IMR-90 (cell line): ENCODE results near the gene IQSEC1. TPM values are rescaled to one million over a fixed set of nuclear protein-coding genes. Genes with fewer than 3 reads are reported as not detected.

Experiments
- ATAC-seq: fragments of 200-7000 bp; cut with Tn5 transposase; 2 replicates; pipeline ENCODE4 v1.9.1; 2020; ENCODE audit warnings: low read depth, mild to moderate bottlenecking, moderate library complexity
- BruUV-seq: library from RNA; stranded (reverse); fragments of 400-500 nt; replicated peaks from 2 replicates; lab custom pipeline; 2021; lab: Mats Ljungman, UMichigan
- CTCF ChIA-PET: fragments of 300-600 bp; formaldehyde crosslinking; extraction: SDS; loops from one replicate; lab custom pipeline; 2021; ENCODE audit warnings: antibody characterized with exemption; lab: Yijun Ruan, JAX
- POLR2A ChIA-PET: fragments of 300-600 bp; sonication (Branson Sonifier 250); formaldehyde crosslinking; loops from one replicate; lab custom pipeline; 2022; ENCODE audit warnings: antibody characterized with exemption; ENCODE audit not compliant: unreplicated experiment; lab: Charles Lee
- DNase-seq: peaks from one replicate; pipeline ENCODE4 v3.0.0; 2013
- H2AFZ ChIP-seq: replicated peaks from 2 replicates; pipeline ENCODE3; 2013; ENCODE audit warnings: low read length, mild to moderate bottlenecking; ENCODE audit not compliant: poor library complexity
- H2AK5ac ChIP-seq: 2 replicates; pipeline ENCODE4 v1.6.1; 2013; ENCODE audit warnings: low read depth, low read length, inconsistent platforms
- H2AK9ac ChIP-seq: replicated peaks from 2 replicates; pipeline ENCODE3; 2013; ENCODE audit warnings: mild to moderate bottlenecking, low read depth, low read length, moderate library complexity; ENCODE audit not compliant: poor library complexity
- H2BK120ac ChIP-seq: 2 replicates; pipeline ENCODE4 v1.6.1; 2013; ENCODE audit warnings: low read depth, low read length, inconsistent platforms
- H2BK15ac ChIP-seq: 3 replicates; pipeline ENCODE4 v1.6.1; 2013; ENCODE audit warnings: low read depth, low read length, inconsistent platforms
- H2BK20ac ChIP-seq: 2 replicates; pipeline ENCODE4 v1.6.1; 2013; ENCODE audit warnings: low read depth, mild to moderate bottlenecking, inconsistent platforms, low read length, moderate library complexity
- H2BK5ac ChIP-seq: 2 replicates; pipeline ENCODE4 v1.6.1; 2013; ENCODE audit warnings: mild to moderate bottlenecking, low read depth, low read length, inconsistent platforms; ENCODE audit not compliant: poor library complexity, severe bottlenecking
- H3K14ac ChIP-seq: replicated peaks from 2 replicates; pipeline ENCODE4 v1.6.1; 2013; ENCODE audit warnings: low read depth, low read length, inconsistent platforms
- H3K18ac ChIP-seq: 2 replicates; pipeline ENCODE4 v1.6.1; 2013; ENCODE audit warnings: low read depth, low read length, control low read depth
- H3K23ac ChIP-seq: 2 replicates; pipeline ENCODE4 v1.6.1; 2013; ENCODE audit warnings: low read depth, low read length, inconsistent platforms
- H3K27ac ChIP-seq: 2 replicates; pipeline ENCODE4 v1.5.1; 2013; ENCODE audit warnings: mild to moderate bottlenecking, control low read depth, low read length; ENCODE audit not compliant: insufficient read depth
- H3K27me3 ChIP-seq: 2 replicates; pipeline ENCODE4 v1.6.1; 2013; ENCODE audit warnings: low read length; ENCODE audit not compliant: control insufficient read depth, insufficient read depth
- H3K36me3 ChIP-seq: 2 replicates; pipeline ENCODE4 v1.6.1; 2013; ENCODE audit warnings: low read length, mixed read lengths; ENCODE audit not compliant: control insufficient read depth, insufficient read depth
- H3K4ac ChIP-seq: 2 replicates; pipeline ENCODE4 v1.6.1; 2013; ENCODE audit warnings: low read depth, low read length, inconsistent platforms
- H3K4me1 ChIP-seq: 2 replicates; pipeline ENCODE4 v1.6.1; 2013; ENCODE audit warnings: low read length, mixed read lengths; ENCODE audit not compliant: control insufficient read depth, insufficient read depth
- H3K4me2 ChIP-seq: 2 replicates; pipeline ENCODE4 v1.6.1; 2013; ENCODE audit warnings: low read depth, mild to moderate bottlenecking, control low read depth, low read length, moderate library complexity
- H3K4me3 ChIP-seq: 2 replicates; pipeline ENCODE4 v1.5.1; 2013; ENCODE audit warnings: low read depth, mild to moderate bottlenecking, control low read depth, low read length, moderate library complexity; ENCODE audit not compliant: insufficient read depth
- H3K56ac ChIP-seq: 2 replicates; pipeline ENCODE4 v1.6.1; 2013; ENCODE audit warnings: low read length, inconsistent platforms; ENCODE audit not compliant: insufficient read depth; ENCODE audit errors: extremely low read depth
- H3K79me1 ChIP-seq, 2 experiments: 2 replicates each; pipeline ENCODE4 v1.6.1; 2013; ENCODE audit warnings: low read length in 2 of 2, inconsistent platforms in 1 of 2, low read depth in 1 of 2
- H3K9ac ChIP-seq: 2 replicates; pipeline ENCODE4 v1.6.1; 2013; ENCODE audit warnings: low read depth, low read length, control low read depth
- H3K9me1 ChIP-seq: 2 replicates; pipeline ENCODE4 v1.6.1; 2013; ENCODE audit warnings: low read length, inconsistent platforms; ENCODE audit not compliant: insufficient read depth
- H3K9me3 ChIP-seq: 2 replicates; pipeline ENCODE4 v1.6.1; 2013; ENCODE audit warnings: low read length; ENCODE audit not compliant: control insufficient read depth, insufficient read depth
- H4K20me1 ChIP-seq: 2 replicates; pipeline ENCODE4 v1.6.1; 2013; ENCODE audit warnings: low read length, inconsistent platforms; ENCODE audit not compliant: insufficient read depth
- H4K5ac ChIP-seq: 2 replicates; pipeline ENCODE4 v1.6.1; 2013; ENCODE audit warnings: mild to moderate bottlenecking, low read depth, low read length, control low read depth
- H4K8ac ChIP-seq, 2 experiments: 2 replicates each; pipeline ENCODE4 v1.6.1; 2013; ENCODE audit warnings: low read depth in 2 of 2, low read length in 2 of 2, control low read depth in 1 of 2, inconsistent platforms in 1 of 2
- H4K91ac ChIP-seq: 2 replicates; pipeline ENCODE4 v1.6.1; 2013; ENCODE audit warnings: low read depth, low read length, inconsistent platforms; ENCODE audit not compliant: insufficient read depth
- CEBPB ChIP-seq: IDR thresholded peaks from 2 replicates; pipeline ENCODE4 v1.6.1; 2012; ENCODE audit warnings: low read depth, low read length, improper control_type of control experiment
- CHD1 ChIP-seq: IDR thresholded peaks from 2 replicates; pipeline ENCODE4 v1.6.1; 2012; ENCODE audit warnings: low read depth, low read length, improper control_type of control experiment
- MAZ ChIP-seq: IDR thresholded peaks from 2 replicates; pipeline ENCODE4 v1.6.1; 2012; ENCODE audit warnings: low read depth, mild to moderate bottlenecking, low read length, improper control_type of control experiment, moderate library complexity, borderline replicate concordance
- NFE2L2 ChIP-seq: fragments of 150-350 bp; IDR thresholded peaks from 2 replicates; pipeline ENCODE4 v1.6.1; 2016; ENCODE audit warnings: low read depth, mild to moderate bottlenecking, low read length
- POLR2A ChIP-seq: IDR thresholded peaks from 2 replicates; pipeline ENCODE4 v1.6.1; 2012; ENCODE audit warnings: mild to moderate bottlenecking, low read depth, low read length
- RAD21 ChIP-seq: IDR thresholded peaks from 2 replicates; pipeline ENCODE4 v1.6.1; 2012; ENCODE audit warnings: low read length, improper control_type of control experiment
- RCOR1 ChIP-seq: IDR thresholded peaks from 2 replicates; pipeline ENCODE4 v1.6.1; 2012; ENCODE audit warnings: mild to moderate bottlenecking, low read length, improper control_type of control experiment; ENCODE audit not compliant: insufficient replicate concordance
- SMC3 ChIP-seq: fragments of 150-350 bp; IDR thresholded peaks from 2 replicates; pipeline ENCODE4 v1.6.1; 2016; ENCODE audit warnings: low read depth, mild to moderate bottlenecking, antibody characterized with exemption, low read length, moderate library complexity
- whole genome bisulfite sequencing, 2 experiments: methylation state at CpG; one replicate each; pipeline versions ENCODE4 v1.1.5 to v1.1.7; 2013; ENCODE audit warnings: missing lambda C conversion rate in 2 of 2; ENCODE audit not compliant: insufficient read length in 1 of 2; ENCODE audit errors: extremely low coverage in 2 of 2; 5-methylcytosine and 5-hydroxymethylcytosine counted together
- dilution Hi-C: fragments of 300-500 bp; cut with HindIII; formaldehyde crosslinking; loops from one replicate; pipeline ENCODE4 v1.14.3; 2018; ENCODE audit warnings: low sequenced_read_pairs; ENCODE audit not compliant: unreplicated experiment
- in situ Hi-C: fragments of 300-500 bp; cut with MboI; formaldehyde crosslinking; loops from 3 replicates; pipeline ENCODE4 v1.14.3; 2019; ENCODE audit warnings: low sequenced_read_pairs, inconsistent platforms, mixed read lengths
- intact Hi-C: fragments of 100-400 bp; cut with micrococcal nuclease; formaldehyde crosslinking; loops from 2 replicates; pipeline ENCODE4 v1.10.0; 2022
- polyA plus RNA-seq, 3 experiments: library from polyadenylated mRNA; depleted of rRNA; stranded (reverse); fragments of >200 nt; gene quantifications; 2 replicates each; pipeline ENCODE4 v1.2.3, GENCODE V29; 2012; ENCODE audit warnings: low replicate concordance in 1 of 3
- total RNA-seq: library from RNA; depleted of rRNA; stranded (reverse); fragments of >200 nt; gene quantifications from 2 replicates; pipeline ENCODE4 v1.2.3, GENCODE V29; 2012
- TF ChIP-seq, protein P1 (sequence below): conservative IDR thresholded peaks from 2 replicates; pipeline ENCODE4 v1.5.1; 2012; ENCODE audit warnings: mild to moderate bottlenecking, low read depth, low read length, improper control_type of control experiment
- TF ChIP-seq, protein P2 (sequence below): fragments of 150-350 bp; IDR thresholded peaks from 2 replicates; pipeline ENCODE4 v1.6.1; 2016; ENCODE audit warnings: low read depth, mild to moderate bottlenecking, low read length, moderate library complexity, borderline replicate concordance

The IQSEC1 gene
- total and polyA plus RNA-seq, 2 of the 4 experiments (the other 2 are of a cell fraction): 5.9 to 11.9 TPM

DNA sequence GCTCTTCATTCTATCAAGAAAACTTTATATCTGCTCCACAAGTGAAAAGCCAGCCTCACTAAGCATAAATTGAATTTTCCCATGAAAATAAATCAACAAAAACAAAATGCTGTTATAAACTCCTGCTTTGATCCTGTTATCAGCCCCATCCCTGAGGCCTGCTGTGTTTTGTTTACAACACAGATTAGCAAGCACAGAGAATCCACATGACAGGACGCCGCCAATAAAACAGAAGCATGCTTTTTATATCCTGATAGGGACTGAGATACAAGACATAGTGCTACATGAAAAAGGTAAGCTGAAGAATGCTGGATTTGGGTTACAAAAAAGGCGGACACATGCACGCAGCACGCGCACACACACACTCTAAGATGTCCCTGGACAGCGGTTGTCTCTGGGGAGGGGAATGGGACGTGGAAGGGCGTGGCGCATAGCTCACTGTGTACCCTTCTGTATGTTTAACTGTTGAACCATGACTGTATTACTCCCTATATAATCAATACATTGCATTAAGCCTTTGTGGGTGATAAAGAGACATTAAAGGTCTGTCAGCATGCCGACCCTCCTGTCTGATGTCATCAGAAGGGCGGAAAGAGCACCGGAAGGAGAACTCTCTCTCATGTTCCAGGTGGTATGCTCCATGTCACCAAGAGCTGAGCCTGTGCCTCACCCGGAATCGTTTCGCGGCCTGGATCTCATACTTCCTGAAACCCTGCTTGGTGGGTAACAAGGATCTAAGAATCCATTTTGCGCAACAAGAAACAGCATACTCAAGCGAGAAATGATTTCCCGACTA is 93.9 kb downstream of the IQSEC1 start:
- Histone ChIP-seq H3K14ac (no peak overlapping the region), H4K20me1 (peaks cover 5% of the 10 kb centered on the region), H3K9me3 (no peaks in the 10 kb centered on the region), H2AK5ac (no peak overlapping the region), H3K23ac (no peak overlapping the region), H3K9me1 (no peaks in the 10 kb centered on the region; the same call in 1 of the 2 replicates), H3K4ac (no peak overlapping the region), H3K79me1 (no peaks in the 10 kb centered on the region; a peak in 2 of 4 replicates), H3K4me2 (no peak overlapping the region), H4K5ac (no peak overlapping the region), H3K9ac (no peak overlapping the region), H2BK120ac (no peak overlapping the region), H2AK9ac (peak overlapping the region; percentile 46), H3K56ac (no peak overlapping the region), H2BK20ac (no peak overlapping the region), H4K91ac (no peak overlapping the region), H2AFZ (no peak overlapping the region), H3K27ac (no peak overlapping the region), H2BK15ac (no peak overlapping the region), H3K4me3 (no peak overlapping the region), H3K4me1 (no peaks in the 10 kb centered on the region), H3K18ac (no peak overlapping the region), H2BK5ac (no peak overlapping the region), H3K36me3 (no peaks in the 10 kb centered on the region), H3K27me3 (no peaks in the 10 kb centered on the region; the same call in 1 of the 2 replicates), H4K8ac (no peak overlapping the region)
- no TSS peak for BruUV-seq
- in situ Hi-C loops (no loop called here), dilution Hi-C loops (no loop called here), intact Hi-C loops (no loop called here)
- no peak for DNase-seq
- 90% methylated on average over 2 of the region's 20 CpGs; no CpG with 5 or more reads in 1 of the 2 experiments for WGBS, 2 experiments
- ATAC-seq: no peak
- no peak for TF ChIP-seq SMC3
- TF ChIP-seq RCOR1: no peak
- TF ChIP-seq, protein P1, sequence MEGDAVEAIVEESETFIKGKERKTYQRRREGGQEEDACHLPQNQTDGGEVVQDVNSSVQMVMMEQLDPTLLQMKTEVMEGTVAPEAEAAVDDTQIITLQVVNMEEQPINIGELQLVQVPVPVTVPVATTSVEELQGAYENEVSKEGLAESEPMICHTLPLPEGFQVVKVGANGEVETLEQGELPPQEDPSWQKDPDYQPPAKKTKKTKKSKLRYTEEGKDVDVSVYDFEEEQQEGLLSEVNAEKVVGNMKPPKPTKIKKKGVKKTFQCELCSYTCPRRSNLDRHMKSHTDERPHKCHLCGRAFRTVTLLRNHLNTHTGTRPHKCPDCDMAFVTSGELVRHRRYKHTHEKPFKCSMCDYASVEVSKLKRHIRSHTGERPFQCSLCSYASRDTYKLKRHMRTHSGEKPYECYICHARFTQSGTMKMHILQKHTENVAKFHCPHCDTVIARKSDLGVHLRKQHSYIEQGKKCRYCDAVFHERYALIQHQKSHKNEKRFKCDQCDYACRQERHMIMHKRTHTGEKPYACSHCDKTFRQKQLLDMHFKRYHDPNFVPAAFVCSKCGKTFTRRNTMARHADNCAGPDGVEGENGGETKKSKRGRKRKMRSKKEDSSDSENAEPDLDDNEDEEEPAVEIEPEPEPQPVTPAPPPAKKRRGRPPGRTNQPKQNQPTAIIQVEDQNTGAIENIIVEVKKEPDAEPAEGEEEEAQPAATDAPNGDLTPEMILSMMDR: no peak
- TF ChIP-seq, protein P2, sequence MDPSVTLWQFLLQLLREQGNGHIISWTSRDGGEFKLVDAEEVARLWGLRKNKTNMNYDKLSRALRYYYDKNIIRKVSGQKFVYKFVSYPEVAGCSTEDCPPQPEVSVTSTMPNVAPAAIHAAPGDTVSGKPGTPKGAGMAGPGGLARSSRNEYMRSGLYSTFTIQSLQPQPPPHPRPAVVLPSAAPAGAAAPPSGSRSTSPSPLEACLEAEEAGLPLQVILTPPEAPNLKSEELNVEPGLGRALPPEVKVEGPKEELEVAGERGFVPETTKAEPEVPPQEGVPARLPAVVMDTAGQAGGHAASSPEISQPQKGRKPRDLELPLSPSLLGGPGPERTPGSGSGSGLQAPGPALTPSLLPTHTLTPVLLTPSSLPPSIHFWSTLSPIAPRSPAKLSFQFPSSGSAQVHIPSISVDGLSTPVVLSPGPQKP: no peak
- TF ChIP-seq CEBPB: no peak
- TF ChIP-seq POLR2A: no peak
- no peak for TF ChIP-seq NFE2L2
- no peak for TF ChIP-seq RAD21
- TF ChIP-seq CHD1: no peak
- no peak for TF ChIP-seq MAZ
- ChIA-PET POLR2A (no interaction called here), CTCF (no interaction called here)
